Measurements from ENCODE around the gene RPL28.

Gene RPL28

GRCh38 chr19:55382013-55382412, 3.7 kb upstream of the RPL28 start:
- peaks cover 28% of the 10 kb centered on the region for H3K4me1 Mint-ChIP-seq
- no peaks in the 10 kb centered on the region for H3K9me3 Mint-ChIP-seq
- H3K36me3 Mint-ChIP-seq: peaks cover 15% of the 10 kb centered on the region
- H3K27me3 Mint-ChIP-seq: no peaks in the 10 kb centered on the region
- no peak overlapping the region for H3K27ac Mint-ChIP-seq
- peak overlapping the region; percentile 73 for H3K4me3 Mint-ChIP-seq

GRCh38 chr19:55382522-55383054, 3.1 kb upstream of the RPL28 start:
- H3K4me3 Mint-ChIP-seq: peak overlapping the region; percentile 89
- no peaks in the 10 kb centered on the region for H3K27me3 Mint-ChIP-seq
- peaks cover 31% of the 10 kb centered on the region for H3K4me1 Mint-ChIP-seq
- peak overlapping the region; percentile 87 for H3K27ac Mint-ChIP-seq
- peaks cover 18% of the 10 kb centered on the region for H3K36me3 Mint-ChIP-seq
- no peaks in the 10 kb centered on the region for H3K9me3 Mint-ChIP-seq

- Mint-ChIP-seq H3K27me3 (no peaks in the 10 kb centered on the region), H3K4me1 (peaks cover 37% of the 10 kb centered on the region), H3K27ac (peak overlapping the region; percentile 87), H3K36me3 (peaks cover 22% of the 10 kb centered on the region), H3K4me3 (peak overlapping the region; percentile 89), H3K9me3 (no peaks in the 10 kb centered on the region)
These were observed 2.2 kb upstream of the RPL28 start for GRCh38 chr19:55383279-55384130.

- Mint-ChIP-seq H3K4me1 (peaks cover 43% of the 10 kb centered on the region), H3K9me3 (no peaks in the 10 kb centered on the region), H3K27ac (peak within 1 kb of the TSS; percentile 100), H3K27me3 (no peaks in the 10 kb centered on the region), H3K4me3 (peak within 1 kb of the TSS; percentile 98), H3K36me3 (peaks cover 26% of the 10 kb centered on the region)
These were observed 1.4 kb upstream of the RPL28 start, which contains the start of gene TMEM238 for GRCh38 chr19:55384131-55384919. TSS of gene TMEM238 (minus strand) at chr19:55384292. CDS start at chr19:55384259, 33 bp downstream.

GRCh38 chr19:55384920-55385723, 610 bp upstream of the RPL28 start:
- H3K9me3 Mint-ChIP-seq: no peaks in the 10 kb centered on the region
- peak overlapping the region; percentile 100 for H3K27ac Mint-ChIP-seq
- peaks cover 51% of the 10 kb centered on the region for H3K4me1 Mint-ChIP-seq
- peaks cover 31% of the 10 kb centered on the region for H3K36me3 Mint-ChIP-seq
- peak overlapping the region; percentile 98 for H3K4me3 Mint-ChIP-seq
- H3K27me3 Mint-ChIP-seq: no peaks in the 10 kb centered on the region

- Mint-ChIP-seq H3K36me3 (peaks cover 29% of the 10 kb centered on the region), H3K27me3 (no peaks in the 10 kb centered on the region), H3K27ac (peak overlapping the region; percentile 100), H3K4me1 (peaks cover 57% of the 10 kb centered on the region), H3K4me3 (peak overlapping the region; percentile 98), H3K9me3 (no peaks in the 10 kb centered on the region)
These were observed 800 bp downstream of the RPL28 start for GRCh38 chr19:55386493-55386971.

GRCh38 chr19:55387736-55388497, 2.2 kb downstream of the RPL28 start:
- Mint-ChIP-seq H3K4me3 (peak overlapping the region; percentile 98), H3K27me3 (no peaks in the 10 kb centered on the region), H3K9me3 (no peaks in the 10 kb centered on the region), H3K36me3 (peaks cover 29% of the 10 kb centered on the region), H3K27ac (peak overlapping the region; percentile 100), H3K4me1 (peaks cover 45% of the 10 kb centered on the region)

- peak overlapping the region; percentile 70 for H3K4me3 Mint-ChIP-seq
- H3K9me3 Mint-ChIP-seq: no peaks in the 10 kb centered on the region
- peak overlapping the region; percentile 80 for H3K27ac Mint-ChIP-seq
- peaks cover 36% of the 10 kb centered on the region for H3K4me1 Mint-ChIP-seq
- H3K27me3 Mint-ChIP-seq: no peaks in the 10 kb centered on the region
- H3K36me3 Mint-ChIP-seq: peaks cover 29% of the 10 kb centered on the region
These were observed 3.9 kb downstream of the RPL28 start for GRCh38 chr19:55389386-55390317.

- peak overlapping the region; percentile 78 for H3K27ac Mint-ChIP-seq
- no peaks in the 10 kb centered on the region for H3K27me3 Mint-ChIP-seq
- H3K36me3 Mint-ChIP-seq: peaks cover 29% of the 10 kb centered on the region
- H3K9me3 Mint-ChIP-seq: no peaks in the 10 kb centered on the region
- peaks cover 34% of the 10 kb centered on the region for H3K4me1 Mint-ChIP-seq
- peak overlapping the region; percentile 52 for H3K4me3 Mint-ChIP-seq
These were observed 4.7 kb downstream of the RPL28 start for GRCh38 chr19:55390461-55390880.

- no peak overlapping the region for H3K27ac Mint-ChIP-seq
These were observed 5.5 kb downstream of the RPL28 start for GRCh38 chr19:55391191-55391670.

GRCh38 chr19:55391702-55392615, 6.2 kb downstream of the RPL28 start:
- Mint-ChIP-seq H3K27me3 (no peaks in the 10 kb centered on the region), H3K4me3 (no peak overlapping the region), H3K9me3 (no peaks in the 10 kb centered on the region), H3K27ac (no peak overlapping the region), H3K4me1 (peaks cover 30% of the 10 kb centered on the region), H3K36me3 (peaks cover 16% of the 10 kb centered on the region)

More at GRCh38 chr19:55391191-55391670, 5.5 kb downstream of the RPL28 start:
- Mint-ChIP-seq H3K4me3 (no peak overlapping the region), H3K36me3 (peaks cover 23% of the 10 kb centered on the region), H3K9me3 (no peaks in the 10 kb centered on the region), H3K27me3 (no peaks in the 10 kb centered on the region), H3K4me1 (peaks cover 34% of the 10 kb centered on the region)

GRCh38 chr19:55392820-55393761, 7.4 kb downstream of the RPL28 start:
- H3K27ac Mint-ChIP-seq: no peak overlapping the region
- H3K9me3 Mint-ChIP-seq: no peaks in the 10 kb centered on the region
- H3K36me3 Mint-ChIP-seq: peaks cover 11% of the 10 kb centered on the region
- peaks cover 26% of the 10 kb centered on the region for H3K4me1 Mint-ChIP-seq
- H3K27me3 Mint-ChIP-seq: no peaks in the 10 kb centered on the region
- no peak overlapping the region for H3K4me3 Mint-ChIP-seq

Measured in activated naive CD4-positive, alpha-beta T cell treated with anti-CD3 and anti-CD28 coated beads, Interleukin-2, amount 50 U/mL, for 24 hours (primary cell).